HG02763 (cell line): ENCODE measurements around the gene APOLD1.
"Not testable (repeated sequence)": the region's sequence is repeated elsewhere in the genome, so short reads cannot be mapped to it uniquely, and the experiment has no call there.

Experiments used
- ATAC-seq: cut with Tn5 transposase; IDR thresholded peaks from one replicate; pipeline ENCODE4 v1.9.1; 2021; ENCODE audit warnings: mild to moderate bottlenecking, moderate library complexity; ENCODE audit not compliant: unreplicated experiment

APOLD1 gene

DNA sequence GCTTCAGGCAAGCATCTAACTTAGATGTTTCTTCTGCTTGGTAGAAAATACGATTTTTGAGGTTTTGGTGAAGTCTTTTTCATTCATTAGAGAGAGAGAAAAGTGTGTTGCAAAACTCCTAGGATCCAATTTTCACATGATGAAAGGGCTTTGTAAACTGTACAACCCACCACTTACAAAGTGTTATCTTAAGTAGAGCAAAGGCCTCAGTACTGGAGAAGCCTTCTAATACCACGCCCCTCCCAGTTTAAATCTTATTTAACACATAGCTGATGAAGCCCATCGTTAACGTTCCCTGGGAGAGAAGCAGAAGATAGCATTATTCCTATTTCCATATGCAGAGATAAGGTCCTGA lies 869 bp downstream of the APOLD1 start:
- ATAC-seq, result no peak

DNA sequence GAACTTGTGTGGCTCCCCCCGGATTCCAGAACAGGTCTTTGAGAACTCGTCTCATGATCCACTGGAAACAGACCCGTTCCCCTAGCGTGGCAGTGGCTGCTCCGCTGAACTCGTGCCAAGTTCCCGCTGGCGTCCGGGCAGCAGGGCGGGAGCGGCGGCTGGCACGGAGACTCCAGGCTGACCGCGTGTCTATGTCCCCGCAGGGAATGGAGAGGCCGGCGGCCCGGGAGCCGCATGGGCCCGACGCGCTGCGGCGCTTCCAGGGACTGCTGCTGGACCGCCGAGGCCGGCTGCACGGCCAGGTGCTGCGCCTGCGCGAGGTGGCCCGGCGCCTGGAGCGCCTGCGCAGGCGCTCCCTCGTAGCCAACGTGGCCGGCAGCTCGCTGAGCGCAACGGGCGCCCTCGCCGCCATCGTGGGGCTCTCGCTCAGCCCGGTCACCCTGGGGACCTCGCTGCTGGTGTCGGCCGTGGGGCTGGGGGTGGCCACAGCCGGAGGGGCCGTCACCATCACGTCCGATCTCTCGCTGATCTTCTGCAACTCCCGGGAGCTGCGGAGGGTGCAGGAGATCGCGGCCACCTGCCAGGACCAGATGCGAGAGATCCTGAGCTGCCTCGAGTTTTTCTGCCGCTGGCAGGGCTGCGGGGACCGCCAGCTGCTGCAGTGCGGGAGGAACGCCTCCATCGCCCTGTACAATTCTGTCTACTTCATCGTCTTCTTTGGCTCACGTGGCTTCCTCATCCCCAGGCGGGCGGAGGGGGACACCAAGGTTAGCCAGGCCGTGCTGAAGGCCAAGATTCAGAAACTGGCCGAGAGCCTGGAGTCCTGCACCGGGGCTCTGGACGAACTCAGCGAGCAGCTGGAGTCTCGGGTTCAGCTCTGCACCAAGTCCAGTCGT lies 1.5 kb downstream of the APOLD1 start:
- peak; percentile 86 for ATAC-seq

DNA sequence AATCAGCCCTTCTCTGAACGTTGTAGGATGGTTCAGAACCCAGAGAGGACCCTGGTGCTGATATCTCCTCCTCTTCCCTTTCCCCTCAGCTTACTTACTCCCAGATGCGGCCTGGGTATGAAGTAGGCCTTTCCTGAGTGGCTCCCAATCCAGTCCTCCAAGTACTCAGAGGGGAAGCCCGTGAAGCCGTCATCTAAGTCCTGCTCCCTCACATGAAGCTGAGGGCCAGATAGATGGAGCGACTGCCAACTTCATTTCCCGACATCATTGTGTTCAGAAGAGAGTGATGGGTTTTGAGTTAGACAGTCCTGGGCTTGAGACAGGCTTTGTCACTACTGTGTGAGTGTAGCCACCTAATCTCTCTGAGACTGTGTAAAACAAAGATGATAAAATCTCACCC lies 2.7 kb downstream of the APOLD1 start:
- no peak for ATAC-seq

DNA sequence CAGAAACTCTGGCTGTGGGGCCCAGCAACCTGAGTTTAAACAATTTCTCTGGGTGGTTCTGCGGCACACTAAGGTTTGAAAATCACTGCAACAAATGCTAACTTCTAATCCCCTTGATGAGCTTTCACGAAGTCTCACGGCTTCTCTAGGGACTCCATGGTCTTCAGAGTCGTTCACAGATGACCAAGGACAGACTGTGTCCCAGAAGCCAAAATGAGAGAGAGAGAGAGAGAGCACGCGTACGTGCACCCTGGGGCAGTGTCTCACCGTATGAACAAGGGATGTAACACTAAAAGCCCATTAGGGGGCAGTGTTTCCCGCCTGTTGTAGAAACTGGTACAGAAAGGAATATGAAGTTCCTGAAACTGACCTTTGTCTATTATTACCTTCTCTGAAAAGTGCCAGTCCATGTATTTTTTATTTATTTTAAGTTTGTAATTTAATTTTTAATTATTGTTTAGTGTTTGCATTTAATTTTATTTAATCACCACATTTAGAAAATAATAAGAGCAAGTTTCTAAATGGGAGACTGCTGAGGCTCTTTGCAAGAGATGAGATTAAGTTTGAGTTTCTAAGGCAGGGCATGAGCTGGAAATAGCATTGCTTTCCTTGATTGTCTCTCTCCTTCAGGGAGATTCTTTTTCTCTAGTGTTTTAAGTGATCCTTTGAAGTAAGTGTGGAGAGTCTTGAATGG lies 3.4 kb downstream of the APOLD1 start:
- ATAC-seq, result no peak

DNA sequence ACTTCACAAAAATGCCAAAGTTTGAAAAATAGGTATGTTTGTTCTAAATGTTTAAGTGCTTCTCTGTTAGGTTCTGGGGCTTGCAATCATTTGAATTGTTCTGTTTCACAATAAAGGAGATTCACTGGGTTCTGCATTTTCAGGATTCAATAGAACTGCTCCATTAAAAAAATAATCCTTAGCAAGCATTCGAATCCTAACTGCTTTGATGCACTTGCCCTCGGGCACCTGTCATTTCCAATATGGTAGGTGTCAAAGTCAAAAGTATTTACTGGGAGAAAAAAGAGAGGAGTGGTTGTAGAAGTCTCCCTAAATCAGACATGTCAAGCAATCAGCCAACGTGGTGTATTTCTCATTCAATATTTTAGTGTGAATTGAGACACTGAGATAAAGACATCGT lies 5.5 kb downstream of the APOLD1 start:
- no peak for ATAC-seq

DNA sequence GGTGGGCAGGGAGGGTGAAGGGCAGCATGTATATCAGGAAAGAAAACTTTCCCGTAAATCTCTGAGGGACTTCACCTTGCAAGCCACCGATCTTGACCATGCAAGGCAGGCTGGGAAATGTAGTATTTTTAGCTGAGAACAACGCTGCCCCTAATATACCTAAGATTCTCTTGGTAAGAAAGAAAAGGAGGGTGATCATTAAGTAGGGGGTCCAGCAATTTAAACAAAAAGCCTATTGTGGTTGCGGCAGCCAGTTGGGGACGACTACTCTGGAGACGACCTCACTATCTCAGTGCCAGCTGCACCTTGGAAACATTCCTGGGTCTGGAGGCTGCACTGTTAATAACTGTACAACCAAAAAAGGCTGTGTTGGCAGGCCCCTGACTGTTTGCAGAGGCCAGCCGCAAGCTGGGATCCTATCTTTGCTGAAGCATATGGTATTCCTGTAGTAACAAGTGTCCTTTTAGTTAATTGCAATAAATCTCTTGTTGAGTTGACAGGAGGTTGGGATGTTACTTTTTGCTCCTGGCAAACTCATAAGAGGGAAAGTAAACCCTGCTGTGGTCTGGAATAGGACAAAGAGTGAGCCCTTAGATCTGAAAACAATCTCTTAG lies 6.4 kb downstream of the APOLD1 start:
- ATAC-seq, result no peak

DNA sequence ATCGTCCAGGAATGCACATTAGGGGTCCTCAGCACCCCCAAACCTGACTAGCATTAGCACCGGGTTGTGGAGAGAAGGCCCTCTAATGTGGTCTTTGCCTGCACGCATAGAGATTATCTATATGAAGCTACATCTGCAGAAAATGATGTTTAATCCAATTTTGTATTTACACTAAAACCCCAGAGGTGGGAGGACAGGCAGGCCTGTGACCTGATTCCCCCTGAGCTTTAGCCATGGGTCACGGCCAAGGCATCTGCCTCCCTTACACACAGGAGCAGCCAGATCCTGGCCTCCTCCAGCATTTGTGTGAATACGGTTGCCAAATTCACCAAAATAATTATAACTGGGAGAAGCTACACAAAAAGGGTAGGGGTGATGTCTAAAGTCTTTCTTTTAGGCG lies 7.0 kb downstream of the APOLD1 start:
- no peak for ATAC-seq

DNA sequence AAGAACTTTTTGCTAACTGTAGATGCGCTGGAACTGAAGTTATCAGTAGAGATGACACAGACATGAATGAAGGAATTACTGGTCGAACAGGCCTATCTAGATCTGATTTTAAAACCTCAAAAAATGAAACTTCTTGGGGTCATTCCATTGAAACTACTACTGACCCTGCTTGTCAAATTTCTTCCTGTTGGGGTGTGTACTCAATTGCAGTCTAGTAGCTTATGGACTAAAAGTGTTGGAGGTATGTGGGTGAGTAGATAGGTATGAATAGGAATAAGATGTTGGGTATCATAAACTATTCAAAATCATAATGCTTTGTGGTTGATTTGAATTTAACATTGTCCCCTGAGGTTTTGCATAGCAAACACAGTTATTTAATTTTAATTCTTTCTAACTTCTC lies 9.2 kb downstream of the APOLD1 start:
- ATAC-seq, result no peak

DNA sequence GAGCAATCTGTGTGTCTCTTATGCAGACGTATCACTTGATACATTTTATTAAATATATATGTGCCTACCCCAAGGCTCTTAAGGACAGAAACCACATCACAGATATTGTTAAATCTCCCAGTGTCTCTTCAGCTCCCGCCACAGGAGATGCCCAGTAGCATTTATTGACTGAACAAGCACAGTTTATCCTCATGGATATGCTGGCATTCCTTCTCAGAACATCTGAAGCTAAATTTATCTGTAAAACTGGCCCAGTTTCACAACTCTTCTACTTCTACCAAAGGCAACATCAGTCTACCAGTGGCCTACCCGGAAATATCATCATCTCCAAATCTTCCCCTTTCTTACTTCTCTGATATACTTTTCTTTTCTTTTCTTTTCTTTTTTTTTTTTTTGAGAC lies 10.7 kb downstream of the APOLD1 start:
- no peak for ATAC-seq

DNA sequence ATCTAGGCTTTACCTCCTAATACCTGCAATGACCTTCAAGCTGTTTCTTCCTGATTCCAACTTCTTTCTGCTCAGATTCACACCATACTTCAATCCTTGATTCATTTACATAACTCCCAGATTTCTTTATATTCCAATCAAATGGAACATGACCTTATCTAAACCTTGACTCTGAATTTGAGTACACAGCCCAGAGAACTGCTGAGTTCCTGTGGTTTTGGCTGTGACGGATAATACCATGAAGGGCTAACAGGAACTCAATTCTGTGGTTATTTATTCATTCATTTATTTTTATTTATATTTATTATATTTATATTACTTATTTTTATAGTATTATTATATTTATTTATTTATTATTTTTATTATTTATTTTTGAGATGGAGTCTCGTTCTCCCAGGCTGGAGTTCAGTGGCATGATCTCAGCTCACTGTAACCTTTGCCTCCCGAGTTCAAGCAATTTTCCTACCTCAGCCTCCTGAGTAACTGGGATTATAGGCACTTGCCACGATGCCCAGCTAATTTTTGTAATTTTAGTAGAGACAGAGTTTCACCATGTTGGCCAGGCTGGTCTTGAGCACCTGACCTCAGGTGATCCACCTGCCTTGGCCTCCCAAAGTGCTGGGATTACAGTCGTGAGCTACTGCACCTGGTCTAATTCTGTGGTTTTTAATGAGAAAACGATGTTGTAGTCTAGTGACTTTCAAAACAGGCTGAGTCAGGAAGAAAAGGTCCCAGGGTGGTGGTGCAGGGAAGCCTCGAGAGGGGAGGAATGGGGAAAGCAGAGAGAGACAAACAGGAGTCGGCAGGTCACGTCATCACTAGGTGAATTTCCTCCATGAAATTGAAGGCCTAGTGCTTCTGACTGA lies 11.7 kb downstream of the APOLD1 start:
- no peak for ATAC-seq

DNA sequence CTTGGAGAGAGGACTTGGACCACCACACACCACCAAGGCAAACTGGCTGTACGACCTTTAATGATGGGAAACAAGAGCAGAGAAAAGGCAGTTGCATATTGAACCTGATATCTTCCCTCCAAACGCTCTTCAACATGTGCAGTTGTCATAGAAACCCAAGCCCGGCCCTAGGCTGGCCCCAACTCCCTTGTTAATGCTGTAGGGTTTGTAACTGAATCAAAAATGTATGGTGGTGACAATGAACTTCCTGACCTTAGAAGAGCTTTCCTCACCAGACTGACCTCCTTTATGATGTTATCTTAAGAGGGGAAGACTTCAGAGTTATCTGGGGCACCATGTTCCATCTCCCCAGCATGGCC lies 12.3 kb downstream of the APOLD1 start:
- ATAC-seq, result no peak

DNA sequence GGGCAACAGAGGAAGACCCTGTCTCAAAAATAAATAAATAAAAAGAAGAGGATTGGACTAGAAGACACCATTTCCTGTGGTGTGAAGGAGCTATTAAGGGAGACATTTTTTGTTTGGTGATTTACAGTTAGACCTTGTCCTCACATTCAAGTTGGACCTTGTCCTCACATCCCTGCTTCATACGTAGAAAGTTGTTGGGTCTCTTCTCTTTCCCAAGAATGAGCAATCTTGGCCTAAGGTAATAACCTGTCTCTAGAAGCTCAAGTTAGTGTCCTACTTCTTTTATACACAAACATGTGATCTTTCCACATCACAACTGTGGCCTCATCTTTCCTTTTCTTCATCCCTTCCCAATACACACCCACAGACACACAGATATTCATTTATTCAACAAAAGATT lies 13.0 kb downstream of the APOLD1 start:
- no peak for ATAC-seq

DNA sequence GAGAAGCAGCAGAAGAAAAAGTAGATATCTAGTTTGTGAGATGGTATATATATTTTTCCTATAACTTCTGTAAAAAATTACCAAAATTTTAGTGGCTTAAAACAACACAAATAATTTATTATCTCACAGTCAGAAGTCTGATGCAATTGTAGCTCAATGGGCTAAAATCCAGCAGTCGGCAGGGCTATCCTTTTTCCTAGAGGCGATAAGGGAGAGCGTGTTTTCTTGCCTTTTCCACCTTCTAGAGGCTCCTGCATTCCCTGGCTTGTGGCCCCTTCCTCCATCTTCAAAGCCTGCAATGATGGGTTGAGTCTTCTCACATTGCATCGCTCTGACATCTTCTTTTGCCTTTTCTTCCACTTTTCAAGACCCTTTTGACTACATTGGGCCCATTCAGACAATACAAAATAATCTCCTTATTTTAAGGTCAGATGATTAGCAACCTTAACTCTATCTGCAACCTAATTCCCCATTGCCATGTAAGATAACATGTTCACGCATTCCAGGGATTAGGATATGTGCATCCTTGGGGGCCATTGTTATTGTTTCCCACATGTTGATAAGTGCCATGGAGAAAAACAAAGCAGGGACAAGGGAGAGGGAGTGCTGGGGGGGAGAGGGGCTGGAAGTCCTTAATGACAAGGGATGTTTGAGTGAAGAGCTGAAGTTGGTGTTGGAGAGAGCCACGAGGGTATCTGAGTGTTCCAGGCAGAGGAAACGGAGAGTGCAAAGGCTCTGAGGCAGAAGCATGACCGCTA lies 13.9 kb downstream of the APOLD1 start:
- ATAC-seq, result no peak

DNA sequence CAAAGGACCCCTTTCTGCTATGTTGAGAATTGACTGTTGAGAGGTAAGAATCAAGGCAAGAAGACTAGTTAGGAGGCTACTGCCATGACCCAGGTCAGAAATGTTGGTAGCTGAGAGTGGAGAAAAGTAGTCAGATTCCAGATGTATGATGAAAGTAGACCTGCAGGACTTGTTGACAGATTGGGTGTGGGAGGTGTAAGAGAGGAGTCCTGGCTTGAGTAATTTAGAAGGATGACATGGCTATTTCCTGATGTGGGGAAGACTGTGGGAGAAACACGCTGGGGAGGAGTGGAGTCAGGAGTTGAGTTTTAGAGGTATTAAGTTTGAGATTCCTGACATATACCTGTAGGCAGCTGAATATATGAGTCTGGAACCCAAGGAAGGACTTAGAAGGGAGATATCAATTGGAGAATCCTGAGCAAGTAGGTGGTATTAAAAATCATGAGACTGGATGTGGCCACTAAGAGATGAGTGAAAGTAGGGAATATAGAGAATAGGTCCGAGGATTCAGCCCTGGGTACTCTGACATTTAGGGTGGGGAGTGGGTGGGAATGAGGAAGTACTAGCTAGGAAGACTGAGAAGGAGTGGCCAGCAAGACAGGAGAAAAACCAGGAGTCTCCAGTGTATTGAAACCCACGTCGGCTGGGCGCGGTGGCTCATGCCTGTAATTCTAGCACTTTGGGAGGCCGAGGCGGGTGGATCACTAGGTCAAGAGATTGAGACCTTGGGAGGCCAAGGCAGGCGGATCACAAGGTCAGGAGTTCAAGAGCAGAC lies 15.1 kb downstream of the APOLD1 start:
- no peak for ATAC-seq

DNA sequence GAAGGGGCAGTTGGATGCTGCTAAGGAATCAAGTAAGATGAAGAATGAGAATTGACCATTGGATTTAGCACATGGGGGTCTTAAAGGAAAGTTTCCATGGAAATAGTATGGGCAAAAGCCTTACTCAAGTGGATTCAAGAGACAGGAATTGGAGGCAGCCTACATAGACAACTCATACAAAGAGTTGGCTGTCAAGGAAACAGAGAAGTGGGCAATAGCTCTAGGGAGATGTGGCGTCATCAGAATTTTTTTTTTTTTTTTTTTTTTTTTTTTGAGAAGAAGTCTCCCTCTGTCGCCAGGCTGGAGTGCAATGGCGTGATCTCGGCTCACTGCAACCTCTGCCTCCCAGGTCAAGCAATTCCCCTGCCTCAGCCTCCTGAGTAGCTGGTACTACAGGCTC lies 16.2 kb downstream of the APOLD1 start:
- ATAC-seq, result not testable (repeated sequence)

DNA sequence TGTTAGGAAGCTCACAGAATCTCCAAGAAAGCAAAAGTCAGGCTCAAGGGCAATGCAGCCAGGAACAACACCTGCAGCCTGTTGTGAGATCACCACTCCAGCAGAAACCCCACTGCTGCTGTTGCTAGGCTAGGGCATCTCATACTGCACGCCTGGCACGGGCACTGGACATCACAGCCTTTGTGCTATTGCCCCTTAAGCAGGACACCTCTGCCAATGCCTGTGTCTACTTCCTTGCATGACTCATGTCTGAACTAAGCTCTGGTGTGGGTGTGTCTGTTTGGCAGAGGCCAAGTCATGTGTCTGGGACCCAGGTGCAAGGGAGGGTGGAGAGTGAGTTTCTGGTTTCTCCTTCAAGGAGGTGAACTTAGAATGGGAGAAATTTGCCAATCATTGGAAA lies 17.7 kb downstream of the APOLD1 start:
- ATAC-seq, result peak; percentile 83

DNA sequence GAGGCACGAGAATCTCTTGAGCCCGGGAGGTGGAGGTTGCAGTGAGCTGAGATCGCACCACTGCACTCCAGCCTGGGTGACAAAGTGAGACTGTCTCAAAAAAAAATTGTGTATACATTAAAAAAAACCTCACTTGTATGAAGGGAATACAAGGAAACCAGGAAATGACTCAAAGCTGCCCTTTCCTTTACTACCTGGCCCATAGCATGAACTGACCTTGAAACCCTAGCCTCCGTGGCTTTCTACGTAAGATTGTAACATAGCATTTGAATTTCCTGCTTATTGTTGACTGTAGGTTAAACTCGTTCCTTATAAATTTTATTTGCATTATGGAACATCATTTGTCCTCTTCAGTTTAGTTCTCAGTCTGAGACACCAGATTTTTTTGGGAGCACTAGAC lies 18.6 kb downstream of the APOLD1 start:
- ATAC-seq, result no peak

DNA sequence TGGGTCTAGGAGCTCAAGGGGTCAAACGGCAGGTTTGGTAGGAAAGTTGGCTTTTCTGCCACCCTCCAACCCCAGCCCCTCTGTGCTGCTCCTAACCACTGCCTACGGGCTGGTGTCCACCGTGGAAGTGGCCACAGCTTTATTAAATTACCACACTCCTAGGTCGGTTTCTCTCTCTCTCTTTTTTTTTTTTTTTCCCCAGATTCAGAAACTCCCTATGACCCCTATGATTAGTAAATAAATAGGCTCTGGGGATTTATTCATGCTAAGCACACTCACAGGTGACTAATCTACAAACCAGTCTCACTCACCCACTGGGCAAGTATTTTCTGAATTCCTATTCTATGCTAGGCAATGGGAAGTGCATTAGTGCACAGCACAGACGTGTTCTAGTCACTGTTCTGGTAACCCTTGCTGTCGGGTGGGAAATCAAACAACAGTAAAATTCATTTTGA lies 19.0 kb downstream of the APOLD1 start:
- ATAC-seq, result no peak

DNA sequence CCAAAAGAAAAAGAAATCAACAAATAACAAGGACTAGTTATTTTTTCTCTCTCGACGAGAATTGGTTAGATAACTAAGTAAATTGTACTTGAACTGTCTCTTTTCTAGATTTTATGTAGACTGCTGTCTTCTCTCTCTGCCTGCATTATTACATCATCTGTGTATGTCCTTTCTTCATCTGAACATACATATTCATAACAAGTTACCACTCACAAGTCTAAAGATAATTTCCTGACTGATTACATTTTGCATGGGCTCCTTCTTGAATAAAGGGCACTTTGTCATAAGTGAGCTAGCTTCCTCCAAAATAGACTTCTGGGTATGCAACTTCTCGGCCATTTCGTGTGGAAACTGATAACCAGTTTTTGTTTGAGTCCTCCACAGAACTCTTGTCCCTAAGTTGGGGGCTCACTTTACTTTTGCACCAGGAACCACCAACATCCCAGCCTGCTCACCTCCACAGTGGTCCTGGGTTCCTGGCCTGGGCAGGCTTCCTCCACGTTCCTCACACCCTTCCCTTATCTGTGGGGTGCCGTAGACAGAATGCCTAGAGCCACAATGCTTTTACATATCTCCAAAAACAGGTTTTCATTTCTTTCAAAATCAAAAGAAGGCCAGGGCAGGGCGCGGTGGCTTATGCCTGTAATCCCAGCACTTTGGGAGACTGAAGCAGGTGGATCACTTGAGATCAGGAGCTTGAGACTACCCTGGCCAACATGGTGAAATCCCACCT lies 21.5 kb downstream of the APOLD1 start:
- ATAC-seq, result no peak
